CD4-positive, alpha-beta T cell treated with Interleukin-12 subunit alpha and Interleukin-12 subunit beta, for 1 hour (primary cell): ENCODE measurements around the gene UNC79.

Experiments
- DNase-seq: peaks from one replicate; pipeline ENCODE4 v3.0.0-alpha.2; 2020

Gene UNC79

DNA sequence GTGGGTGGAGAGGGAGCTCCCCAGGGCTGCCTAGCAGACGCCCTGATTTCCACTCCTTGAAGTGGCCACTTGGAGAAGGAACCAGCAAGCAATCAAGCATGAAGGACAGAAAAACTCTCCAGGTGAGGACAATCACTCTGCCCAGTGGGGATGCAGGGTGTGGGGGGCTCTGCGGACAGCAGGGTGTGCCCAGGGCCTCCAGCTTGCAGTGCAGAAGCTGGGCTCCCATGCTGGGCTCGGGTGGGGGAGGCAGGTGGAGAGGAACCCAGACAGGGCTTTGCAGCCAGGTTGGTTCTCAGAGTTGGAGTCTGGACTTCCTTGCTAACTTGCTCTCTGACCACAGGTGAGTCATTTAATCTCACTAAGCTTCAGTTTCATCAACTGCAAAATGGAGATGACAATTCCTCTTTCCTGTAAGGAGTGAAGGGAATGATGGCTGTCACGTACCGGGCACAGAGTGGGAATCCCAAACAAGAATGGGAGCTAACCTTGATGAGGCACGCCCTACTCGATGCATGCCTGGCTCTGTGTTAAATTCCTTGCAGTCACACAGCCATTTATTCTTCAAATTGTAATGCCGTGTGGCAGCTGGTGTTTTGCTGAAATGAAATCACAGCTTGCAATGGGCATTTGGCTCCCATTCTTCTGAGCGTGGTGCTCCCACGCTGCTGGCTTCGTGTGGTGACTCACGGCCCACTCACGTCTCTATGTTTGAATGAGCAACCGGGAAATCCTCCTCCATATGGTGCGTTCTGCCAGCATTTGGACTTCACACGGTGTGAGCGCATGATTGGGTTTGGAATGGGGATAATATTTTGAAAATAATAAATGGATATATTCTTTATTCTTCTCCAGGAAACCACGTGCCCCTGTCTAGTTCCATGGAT lies 282.3 kb downstream of the UNC79 start:
- DNase-seq, result no peak

GRCh38 chr14:93713726-93714405 lies 283.1 kb downstream of the UNC79 start:
- DNase-seq, result no peak

- no peak for DNase-seq
Measured at GRCh38 chr14:93714605-93715004, 283.9 kb downstream of the UNC79 start.

- no peak for DNase-seq
Measured at GRCh38 chr14:93715279-93715927, 284.7 kb downstream of the UNC79 start.

GRCh38 chr14:93716002-93716745 lies 285.4 kb downstream of the UNC79 start:
- DNase-seq, result no peak

GRCh38 chr14:93716746-93717667 lies 286.3 kb downstream of the UNC79 start:
- DNase-seq, result no peak

DNA sequence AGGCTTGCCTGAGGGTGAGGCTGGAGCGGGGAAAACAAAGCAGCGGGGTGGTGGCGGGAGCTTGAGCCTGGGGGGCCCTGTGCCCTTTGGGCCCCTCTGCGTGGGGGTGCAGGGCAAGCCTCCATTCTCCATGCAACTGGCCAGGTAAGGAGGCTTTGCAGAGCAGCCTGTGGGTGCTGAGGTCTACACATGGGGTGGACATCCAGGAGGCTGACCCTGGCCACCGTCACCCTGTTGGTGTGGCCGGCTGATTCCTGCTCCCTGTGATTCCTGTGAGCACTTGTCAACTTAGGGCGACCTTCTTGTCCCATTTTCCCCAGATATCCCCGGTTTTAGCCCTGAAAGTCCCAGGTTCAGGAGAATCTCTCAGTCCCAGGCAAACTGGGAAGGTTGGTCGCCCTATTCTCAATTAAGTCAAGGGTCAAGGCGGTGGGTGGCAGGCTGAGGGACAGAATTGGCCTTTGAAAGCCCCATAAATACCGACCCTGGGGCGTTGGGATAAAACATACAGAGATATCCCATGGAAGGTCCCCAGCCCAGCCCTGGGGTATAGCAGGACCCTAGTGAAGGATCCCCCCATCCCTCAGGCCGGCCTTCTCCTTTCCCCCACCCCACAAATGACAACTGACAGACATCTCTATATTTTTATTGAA lies 287.1 kb downstream of the UNC79 start:
- no peak for DNase-seq

DNA sequence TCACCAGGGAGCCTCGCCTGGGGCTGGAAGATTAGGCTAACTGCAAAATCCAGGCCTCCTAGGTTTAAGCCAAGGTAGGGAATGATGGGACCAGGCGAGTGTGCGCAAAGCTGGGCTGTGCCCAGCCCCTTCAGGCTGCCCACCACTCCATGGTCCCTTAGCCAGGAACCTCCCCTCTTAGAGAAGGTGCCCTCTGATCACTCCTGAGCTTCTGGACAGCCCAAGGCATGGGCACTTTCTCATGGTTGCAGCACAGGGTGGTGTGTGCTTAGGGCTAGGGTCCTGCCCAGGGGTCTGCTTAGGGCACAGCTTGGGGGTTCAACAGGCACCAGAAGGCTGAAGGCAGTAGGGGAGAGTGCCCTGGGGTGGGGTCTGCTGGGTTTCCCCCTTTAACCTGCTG lies 288.5 kb downstream of the UNC79 start:
- DNase-seq, result no peak

- no peak for DNase-seq
Measured at GRCh38 chr14:93720076-93720815, 289.5 kb downstream of the UNC79 start.

GRCh38 chr14:93720981-93721483 lies 290.3 kb downstream of the UNC79 start:
- DNase-seq, result no peak

- DNase-seq, result no peak
Measured at GRCh38 chr14:93723001-93723400, 292.3 kb downstream of the UNC79 start.

DNA sequence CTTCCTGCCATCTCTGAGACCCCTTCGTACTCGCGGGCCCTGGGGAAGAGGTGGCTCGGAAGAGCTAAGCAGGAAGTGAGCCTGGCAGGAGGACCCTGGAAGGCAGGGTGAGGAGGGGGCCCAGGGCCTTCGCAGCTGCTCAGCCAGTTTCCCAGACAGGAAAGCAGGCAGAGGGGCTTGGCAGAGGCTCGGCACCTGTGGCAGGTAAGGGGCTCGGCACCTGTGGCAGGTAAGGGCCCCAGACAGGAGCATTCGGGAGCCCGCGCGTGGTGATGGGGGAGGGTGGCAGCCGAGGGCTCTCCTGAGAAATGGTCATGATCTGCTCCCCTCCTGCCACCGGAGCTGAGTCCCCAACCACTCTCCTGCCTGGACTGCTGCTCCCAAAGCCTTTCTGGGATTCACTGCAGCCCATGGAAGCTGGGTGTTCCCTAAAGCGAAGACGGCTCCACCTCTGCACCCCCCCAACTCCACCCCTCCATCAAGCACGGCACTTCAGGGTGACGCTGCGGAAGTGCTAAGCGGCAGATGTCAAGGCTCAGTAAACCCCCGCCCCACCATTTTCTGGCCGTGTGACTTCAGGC lies 294.4 kb downstream of the UNC79 start:
- DNase-seq, result no peak

DNA sequence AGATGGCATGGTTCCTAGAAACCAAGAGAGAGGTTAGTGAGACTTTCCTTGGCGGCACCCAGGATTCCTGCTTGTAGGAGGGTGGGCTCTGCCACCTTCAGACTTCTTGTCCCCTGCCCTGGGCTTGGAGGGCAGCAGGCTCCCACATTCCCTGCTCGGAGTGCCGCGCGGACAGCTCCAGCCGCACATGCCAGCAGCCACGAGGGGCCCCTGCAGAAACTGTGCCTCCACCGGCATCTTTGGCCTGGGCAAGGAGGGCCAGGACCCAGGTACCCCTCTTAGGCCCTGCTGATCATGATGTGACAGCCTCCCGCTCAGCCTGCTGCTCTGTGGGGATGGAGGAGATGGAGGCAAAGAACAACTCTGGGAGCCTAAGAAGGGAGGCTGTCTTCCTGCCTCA lies 295.3 kb downstream of the UNC79 start:
- no peak for DNase-seq

DNA sequence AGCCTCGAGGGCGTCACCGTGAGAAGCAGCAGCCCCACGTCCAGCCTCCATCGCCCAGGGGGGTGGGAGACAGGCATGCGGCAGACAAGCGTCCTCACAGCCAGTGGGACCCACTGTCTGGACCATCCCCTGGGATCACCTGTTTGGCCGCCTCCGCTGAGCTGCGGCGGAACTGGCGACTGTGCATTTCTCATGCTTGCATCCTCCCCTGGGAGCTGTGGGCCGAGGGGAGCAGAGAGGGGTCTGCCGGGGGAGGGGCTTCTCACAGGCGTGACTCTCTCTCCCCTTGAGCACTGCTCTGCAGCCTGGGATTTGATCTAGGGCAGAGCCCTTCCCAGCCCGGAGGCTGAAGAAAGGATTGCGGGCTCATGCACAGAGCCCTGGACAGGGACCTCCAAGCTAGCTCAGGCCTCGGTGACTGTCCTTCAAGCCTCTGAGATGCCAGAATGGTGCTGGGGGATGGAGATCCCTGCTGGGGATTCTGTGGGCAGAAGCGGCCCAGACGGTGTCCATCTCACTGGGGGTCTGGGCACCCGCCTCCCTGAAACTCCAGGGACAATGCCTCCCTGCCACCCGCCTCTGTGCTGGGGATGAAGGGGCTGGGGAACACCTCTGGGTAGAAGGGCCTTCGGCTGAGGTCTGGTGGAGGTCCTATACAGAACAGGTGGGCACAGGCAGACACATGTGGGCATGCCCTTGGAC lies 296.5 kb downstream of the UNC79 start:
- no peak for DNase-seq

DNA sequence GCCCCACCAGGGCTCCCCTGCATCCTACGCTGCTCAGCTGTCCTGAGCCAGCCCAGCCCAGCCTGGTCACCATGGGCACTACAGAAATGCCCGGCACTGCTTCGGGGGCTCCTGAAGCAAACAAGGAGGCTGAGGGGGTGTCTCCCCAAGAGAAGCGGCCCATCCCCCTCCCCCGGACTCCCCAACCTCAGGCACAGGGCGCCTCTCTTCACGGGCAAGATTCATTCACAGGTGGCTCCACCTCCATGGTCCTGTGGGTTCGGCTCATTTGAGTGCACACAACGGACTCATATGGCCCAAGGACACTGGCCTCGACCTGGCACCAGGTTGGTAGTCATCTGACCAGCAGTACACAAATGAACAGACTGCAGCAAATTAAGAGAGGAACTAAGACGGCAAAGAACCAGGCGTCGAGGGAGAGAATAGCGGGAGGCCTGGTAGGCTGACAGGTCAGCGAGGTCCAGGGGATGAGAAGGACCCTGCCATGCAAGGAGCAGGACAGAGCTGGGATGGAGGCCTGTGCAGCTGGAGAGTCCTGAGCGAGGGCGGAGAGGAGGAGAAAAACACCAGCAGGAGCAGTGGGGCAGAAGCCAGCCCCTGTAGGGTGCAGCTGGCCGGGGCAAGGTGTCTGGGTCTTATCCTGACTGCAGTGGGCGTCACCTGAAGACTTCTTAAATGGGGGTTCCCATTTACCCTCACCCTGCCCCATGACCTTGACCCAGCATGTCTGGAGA lies 297.3 kb downstream of the UNC79 start:
- DNase-seq, result no peak

- no peak for DNase-seq
Measured at GRCh38 chr14:93728651-93729016, 297.9 kb downstream of the UNC79 start.

DNA sequence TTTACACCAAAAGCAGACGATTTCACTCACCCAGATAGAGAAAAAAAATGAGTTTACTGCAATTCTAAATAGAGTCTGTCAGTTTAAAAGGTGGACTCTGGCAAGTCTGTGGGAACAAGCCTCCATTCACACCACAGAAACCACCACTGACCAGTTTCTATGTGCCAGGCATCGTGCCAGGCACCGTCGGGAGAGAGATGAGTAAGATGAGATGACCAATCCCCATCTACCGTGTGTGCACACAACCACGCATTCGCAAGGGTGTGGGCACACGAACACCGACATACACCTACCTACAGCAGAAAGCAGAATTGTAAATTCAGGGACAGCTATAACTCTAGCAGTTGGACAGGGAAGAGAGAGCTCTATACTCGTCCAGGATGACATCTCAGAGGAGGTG lies 299.3 kb downstream of the UNC79 start:
- no peak for DNase-seq

GRCh38 chr14:93731753-93732152 lies 301.0 kb downstream of the UNC79 start:
- no peak for DNase-seq

- DNase-seq, result no peak
Measured at GRCh38 chr14:93732524-93732923, 301.8 kb downstream of the UNC79 start.
